A549 (cell line): ENCODE results near the gene JPT1. TPM values are rescaled to one million over a fixed set of nuclear protein-coding genes. Genes with fewer than 3 reads are reported as not detected.

Source experiments
- ATAC-seq, 2 experiments: fragments of 200-7000 bp in 1 of 2; fragments of >200 bp in 1 of 2; cut with Nextera tagmentation in 1 of 2; cut with Tn5 transposase in 1 of 2; 3 replicates each; pipeline versions ENCODE4 v1.8.0 to v1.9.1; 2018 to 2020; ENCODE audit warnings: mild to moderate bottlenecking in 1 of 2, moderate library complexity in 1 of 2
- CTCF ChIA-PET: fragments of 300-600 bp; sonication (Branson Sonifier 250); formaldehyde crosslinking; extraction: SDS; loops from one replicate; lab custom pipeline; 2021; ENCODE audit warnings: antibody characterized with exemption, inconsistent platforms; lab: Yijun Ruan, JAX
- POLR2A ChIA-PET: fragments of 350-600 bp; formaldehyde crosslinking; extraction: SDS; loops from one replicate; lab custom pipeline; 2021; ENCODE audit warnings: antibody characterized with exemption, inconsistent platforms; lab: Yijun Ruan, JAX
- DNase-seq, 2 experiments: peaks; one replicate each; pipeline versions ENCODE4 v3.0.0 to v3.0.0-alpha.2; 2011 to 2016; ENCODE audit warnings: low read depth in 1 of 2, low spot score in 1 of 2
- FAIRE-seq: peaks from 2 replicates; lab custom pipeline; 2011; peaks lifted over from hg19 to GRCh38; lab: Jason Lieb, UNC
- H3K27ac ChIP-seq, 2 experiments: fragments of >200 bp; sonication (Bioruptor Twin); formaldehyde crosslinking; 3 replicates each; pipeline ENCODE4 v1.5.1; 2016 to 2017
- H3K4me1 ChIP-seq: fragments of >200 bp; sonication (Bioruptor Twin); formaldehyde crosslinking; 3 replicates; pipeline ENCODE4 v1.6.1; 2016
- H3K4me2 ChIP-seq: fragments of >200 bp; sonication (Bioruptor Twin); formaldehyde crosslinking; 3 replicates; pipeline ENCODE4 v1.6.1; 2016
- H3K4me3 ChIP-seq: fragments of >200 bp; sonication (Bioruptor Twin); formaldehyde crosslinking; 3 replicates; pipeline ENCODE4 v1.5.1; 2016
- H3K9me3 ChIP-seq: fragments of >200 bp; sonication (Bioruptor Twin); formaldehyde crosslinking; 3 replicates; pipeline ENCODE4 v1.6.1; 2016
- CBX8 ChIP-seq: fragments of 200-600 bp; sonication (generic); IDR thresholded peaks from 2 replicates; pipeline ENCODE4 v1.6.1; 2016
- EP300 ChIP-seq, 2 experiments: fragments of >200 bp; sonication (Bioruptor Twin); formaldehyde crosslinking; IDR thresholded peaks; 2 replicates in 1 of 2; 3 replicates in 1 of 2; pipeline ENCODE4 v1.6.1; 2016 to 2017
- FOSL2 ChIP-seq, 2 experiments: fragments of 450-650 bp in 1 of 2; fragments of >200 bp in 1 of 2; sonication (Bioruptor Twin) in 1 of 2; formaldehyde crosslinking; IDR thresholded peaks; 2 replicates each; pipeline versions ENCODE4 v1.5.0 to v1.6.1; 2016 to 2020; ENCODE audit warnings: mild to moderate bottlenecking in 1 of 2, moderate library complexity in 1 of 2
- FOXS1 ChIP-seq: fragments of 250-450 bp; sonication (Bioruptor Pico); IDR thresholded peaks from 2 replicates; pipeline ENCODE4 v1.5.0; 2020; ENCODE audit warnings: mild to moderate bottlenecking, moderate library complexity
- HOXB13 ChIP-seq: fragments of 250-450 bp; sonication (Bioruptor Pico); IDR thresholded peaks from 2 replicates; pipeline ENCODE4 v1.5.0; 2020; ENCODE audit warnings: low read depth, mild to moderate bottlenecking, moderate library complexity
- JUN ChIP-seq, 2 experiments: fragments of >200 bp; sonication (Bioruptor Twin); formaldehyde crosslinking; IDR thresholded peaks; 2 replicates in 1 of 2; 3 replicates in 1 of 2; pipeline ENCODE4 v1.6.1; 2016 to 2017
- KDM5A ChIP-seq: fragments of 200-600 bp; sonication (generic); IDR thresholded peaks from 2 replicates; pipeline ENCODE4 v1.6.1; 2016; ENCODE audit warnings: antibody characterized with exemption, mild to moderate bottlenecking
- MAZ ChIP-seq: fragments of 150-350 bp; IDR thresholded peaks from 2 replicates; pipeline ENCODE4 v1.6.1; 2014; ENCODE audit warnings: antibody characterized with exemption, low read depth, low read length, borderline replicate concordance
- MYC ChIP-seq: IDR thresholded peaks from 2 replicates; pipeline ENCODE4 v1.6.1; 2012; ENCODE audit warnings: mild to moderate bottlenecking, inconsistent platforms, low read length, improper control_type of control experiment, borderline replicate concordance
- NR3C1 ChIP-seq: fragments of >200 bp; sonication (Bioruptor Twin); formaldehyde crosslinking; IDR thresholded peaks from 3 replicates; pipeline ENCODE4 v1.6.1; 2017
- PHF8 ChIP-seq: fragments of 200-600 bp; sonication (generic); IDR thresholded peaks from 2 replicates; pipeline ENCODE4 v1.6.1; 2016; ENCODE audit warnings: low read depth, mild to moderate bottlenecking, antibody characterized with exemption, moderate library complexity, borderline replicate concordance
- RARB ChIP-seq: fragments of 250-450 bp; sonication (Bioruptor Pico); IDR thresholded peaks from 2 replicates; pipeline ENCODE4 v1.8.0; 2021; ENCODE audit warnings: mild to moderate bottlenecking, moderate library complexity
- SREBF2 ChIP-seq: fragments of 450-650 bp; IDR thresholded peaks from 2 replicates; pipeline ENCODE4 v1.6.1; 2014; ENCODE audit warnings: mild to moderate bottlenecking, moderate library complexity
- TP53 ChIP-seq: fragments of 250-450 bp; sonication (Bioruptor Pico); IDR thresholded peaks from 2 replicates; pipeline ENCODE4 v1.5.0; 2021; ENCODE audit warnings: mild to moderate bottlenecking, moderate library complexity
- ZNF302 ChIP-seq: fragments of 250-450 bp; sonication (Bioruptor Pico); IDR thresholded peaks from 2 replicates; pipeline ENCODE4 v1.9.0; 2021; ENCODE audit warnings: inconsistent platforms, mild to moderate bottlenecking, moderate library complexity
- WGBS: methylation state at CpG from one replicate; pipeline ENCODE4 v1.1.6; 2017; ENCODE audit errors: missing lambda C conversion rate; 5-methylcytosine and 5-hydroxymethylcytosine counted together
- polyA plus RNA-seq, 4 experiments: library from polyadenylated mRNA; depleted of rRNA in 3 of 4; stranded (reverse); fragments of >200 nt; fragmentation: RNase III in 1 of 4; extraction: RNeasy Plus Mini Kit Qiagen cat#74134 plus additional on column Dnase treatment in 1 of 4; gene quantifications; 2 replicates in 3 of 4; 3 replicates in 1 of 4; pipeline ENCODE4 v1.2.3, GENCODE V29; 2011 to 2017
- TF ChIP-seq, protein P1 (sequence below): IDR thresholded peaks from 2 replicates; pipeline ENCODE4 v1.6.1; 2012
- TF ChIP-seq, protein P2 (sequence below): fragments of 150-350 bp; IDR thresholded peaks from 2 replicates; pipeline ENCODE4 v1.6.1; 2014; ENCODE audit warnings: low read depth, mild to moderate bottlenecking, low read length
- TF ChIP-seq, protein P3 (sequence below): fragments of >200 bp; sonication (Bioruptor Twin); formaldehyde crosslinking; IDR thresholded peaks from 3 replicates; pipeline ENCODE4 v1.5.1; 2016

JPT1 gene
- polyA plus RNA-seq, 2 of the 4 experiments (the other 2 are of a cell fraction) = 196 to 623 TPM

DNA sequence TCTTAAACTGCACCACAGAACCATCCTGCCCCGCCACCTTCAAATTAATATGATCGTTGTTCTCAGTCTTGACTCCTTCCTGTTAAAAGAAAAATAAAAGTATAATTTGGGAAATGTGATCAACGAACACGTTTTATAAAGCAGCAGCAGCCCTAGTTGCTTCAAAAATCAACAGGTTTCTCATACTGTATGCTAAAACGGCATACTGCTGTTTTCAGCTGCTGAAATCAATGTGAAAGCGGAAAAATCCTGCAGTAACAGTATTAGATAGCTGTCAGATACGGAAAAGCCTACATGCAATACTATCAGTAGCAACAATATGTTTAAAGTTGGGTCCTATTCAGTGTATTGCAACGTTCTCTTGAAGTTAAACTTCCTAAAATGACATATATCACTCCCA lies 26.8 kb upstream of the JPT1 start:
- peak overlapping the region; percentile 93 to 98; a peak in 3 of 6 replicates for H3K27ac ChIP-seq
- POLR2A ChIA-PET = interaction anchor here (0.6 to 0.8 kb wide), 2 partner anchors 9 to 21 kb away, joined by 3 to 6 read pairs; no protein-coding TSS in a partner anchor

DNA sequence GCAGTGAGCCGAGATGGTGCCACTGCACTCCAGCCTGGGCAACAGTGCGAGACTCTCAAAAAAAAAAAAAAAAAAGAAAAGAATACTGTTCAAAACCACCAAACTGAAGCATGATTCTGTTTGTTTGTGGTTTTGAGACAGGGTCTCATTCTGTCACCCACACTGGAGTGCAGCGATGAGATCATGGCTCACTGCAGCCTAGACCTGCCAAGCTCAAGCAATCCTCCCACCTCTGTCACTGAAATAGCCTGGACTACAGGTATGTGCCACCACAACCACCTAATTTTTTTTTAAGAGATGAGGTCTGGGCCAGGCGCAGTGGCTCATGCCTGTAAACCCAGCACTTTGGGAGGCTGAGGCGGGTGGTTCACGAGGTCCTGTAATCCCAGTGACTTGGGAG lies 24.1 kb upstream of the JPT1 start:
- no peaks in the 10 kb centered on the region for H3K9me3 ChIP-seq
- H3K4me3 ChIP-seq = no peak overlapping the region
- no peak for FAIRE-seq

More for the DNA sequence above, 26.8 kb upstream of the JPT1 start:
- Histone ChIP-seq H3K4me2 (peak overlapping the region; percentile 88), H3K9me3 (no peaks in the 10 kb centered on the region), H3K4me1 (peaks cover 15% of the 10 kb centered on the region; the same call in 2 of the 3 replicates), H3K4me3 (peak overlapping the region; percentile 96)
- ATAC-seq (no peak), FAIRE-seq (no peak), DNase-seq (no peak)
- CTCF ChIA-PET = interaction anchor here (0.5 to 4.1 kb wide), 10 partner anchors 8 to 297 kb away, joined by 3 to 16 read pairs (median 6); no protein-coding TSS in a partner anchor
- TF ChIP-seq CBX8 (no peak), EP300 (IDR thresholded peaks at IDR 0.05) (no peak), RARB (CRISPR knock-in tag) (no peak), HOXB13 (CRISPR knock-in tag) (no peak), JUN (IDR thresholded peaks at IDR 0.05) (no peak), MYC (no peak), TP53 (CRISPR knock-in tag) (no peak), SREBF2 (no peak), FOSL2 (IDR thresholded peaks at IDR 0.05) (no peak), FOSL2 (CRISPR knock-in tag; IDR thresholded peaks at IDR 0.05) (no peak)
- TF ChIP-seq, protein P1, sequence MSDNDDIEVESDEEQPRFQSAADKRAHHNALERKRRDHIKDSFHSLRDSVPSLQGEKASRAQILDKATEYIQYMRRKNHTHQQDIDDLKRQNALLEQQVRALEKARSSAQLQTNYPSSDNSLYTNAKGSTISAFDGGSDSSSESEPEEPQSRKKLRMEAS = no peak
- TF ChIP-seq, protein P2, sequence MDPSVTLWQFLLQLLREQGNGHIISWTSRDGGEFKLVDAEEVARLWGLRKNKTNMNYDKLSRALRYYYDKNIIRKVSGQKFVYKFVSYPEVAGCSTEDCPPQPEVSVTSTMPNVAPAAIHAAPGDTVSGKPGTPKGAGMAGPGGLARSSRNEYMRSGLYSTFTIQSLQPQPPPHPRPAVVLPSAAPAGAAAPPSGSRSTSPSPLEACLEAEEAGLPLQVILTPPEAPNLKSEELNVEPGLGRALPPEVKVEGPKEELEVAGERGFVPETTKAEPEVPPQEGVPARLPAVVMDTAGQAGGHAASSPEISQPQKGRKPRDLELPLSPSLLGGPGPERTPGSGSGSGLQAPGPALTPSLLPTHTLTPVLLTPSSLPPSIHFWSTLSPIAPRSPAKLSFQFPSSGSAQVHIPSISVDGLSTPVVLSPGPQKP = no peak
- 24% methylated on average over 8 of the region's 8 CpGs for WGBS

DNA sequence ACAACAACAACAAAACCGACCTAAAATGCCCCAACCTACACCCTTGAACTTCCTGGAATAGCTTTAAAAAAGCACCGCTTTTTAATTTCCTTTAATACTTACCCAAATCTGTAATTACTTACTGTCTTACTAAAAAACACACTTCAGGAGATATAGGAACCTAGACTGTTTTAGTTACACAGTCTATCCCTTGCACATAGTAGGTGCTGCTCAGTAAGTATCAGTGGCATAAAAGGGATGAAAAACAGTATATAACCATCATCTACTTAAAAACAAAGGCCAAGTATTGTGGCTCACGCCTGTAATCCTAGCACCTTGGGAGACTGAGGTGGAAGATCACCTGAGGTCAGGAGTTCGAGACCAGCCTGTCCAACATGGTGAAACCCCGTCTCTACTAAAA lies 22.3 kb upstream of the JPT1 start:
- 93% methylated on average over 5 of the region's 5 CpGs for WGBS
- POLR2A ChIA-PET = interaction anchor here (0.6 kb wide), 1 partner anchor 39 kb away, joined by 10 read pairs; no protein-coding TSS in a partner anchor

More for the DNA sequence above, 24.1 kb upstream of the JPT1 start:
- Histone ChIP-seq H3K4me2 (no peak overlapping the region), H3K4me1 (peaks cover 13% of the 10 kb centered on the region; the same call in 2 of the 3 replicates), H3K27ac (no peak overlapping the region)
- 90% methylated on average over 6 of the region's 6 CpGs for WGBS
- ATAC-seq = no peak
- CTCF ChIA-PET = interaction anchor here (0.9 to 4.1 kb wide), 2 partner anchors 21 to 64 kb away, joined by 4 to 16 read pairs; no protein-coding TSS in a partner anchor
- DNase-seq = no peak
- POLR2A ChIA-PET = no interaction called here
- TF ChIP-seq MAZ = no peak
- TF ChIP-seq, protein P3, sequence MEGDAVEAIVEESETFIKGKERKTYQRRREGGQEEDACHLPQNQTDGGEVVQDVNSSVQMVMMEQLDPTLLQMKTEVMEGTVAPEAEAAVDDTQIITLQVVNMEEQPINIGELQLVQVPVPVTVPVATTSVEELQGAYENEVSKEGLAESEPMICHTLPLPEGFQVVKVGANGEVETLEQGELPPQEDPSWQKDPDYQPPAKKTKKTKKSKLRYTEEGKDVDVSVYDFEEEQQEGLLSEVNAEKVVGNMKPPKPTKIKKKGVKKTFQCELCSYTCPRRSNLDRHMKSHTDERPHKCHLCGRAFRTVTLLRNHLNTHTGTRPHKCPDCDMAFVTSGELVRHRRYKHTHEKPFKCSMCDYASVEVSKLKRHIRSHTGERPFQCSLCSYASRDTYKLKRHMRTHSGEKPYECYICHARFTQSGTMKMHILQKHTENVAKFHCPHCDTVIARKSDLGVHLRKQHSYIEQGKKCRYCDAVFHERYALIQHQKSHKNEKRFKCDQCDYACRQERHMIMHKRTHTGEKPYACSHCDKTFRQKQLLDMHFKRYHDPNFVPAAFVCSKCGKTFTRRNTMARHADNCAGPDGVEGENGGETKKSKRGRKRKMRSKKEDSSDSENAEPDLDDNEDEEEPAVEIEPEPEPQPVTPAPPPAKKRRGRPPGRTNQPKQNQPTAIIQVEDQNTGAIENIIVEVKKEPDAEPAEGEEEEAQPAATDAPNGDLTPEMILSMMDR = no peak
- TF ChIP-seq KDM5A = no peak
- TF ChIP-seq ZNF302 (CRISPR knock-in tag) = no peak
- no peak for TF ChIP-seq NR3C1
- TF ChIP-seq, all 56 proteins: peak for 0

More for the DNA sequence above, 22.3 kb upstream of the JPT1 start:
- TF ChIP-seq FOXS1 (no peak), PHF8 (no peak), CBX8 (no peak)
- no peak overlapping the region for H3K4me3 ChIP-seq
- H3K9me3 ChIP-seq = no peaks in the 10 kb centered on the region
- no peak for ATAC-seq
- H3K4me1 ChIP-seq = peaks cover 11% of the 10 kb centered on the region; the same call in 2 of the 3 replicates
- no peak for FAIRE-seq
- no peak overlapping the region for H3K4me2 ChIP-seq
- DNase-seq = no peak
- no peak overlapping the region for H3K27ac ChIP-seq
- CTCF ChIA-PET = interaction anchor here (0.9 to 15.3 kb wide), 14 partner anchors 10 to 216 kb away, joined by 3 to 270 read pairs (median 6); partner anchors contain the start of genes ARMC7 and NT5C
